ENCODE data around the gene KCTD13. TPM values are rescaled to one million over a fixed set of nuclear protein-coding genes. Genes with fewer than 3 reads are reported as not detected.

Gene KCTD13, protein sequence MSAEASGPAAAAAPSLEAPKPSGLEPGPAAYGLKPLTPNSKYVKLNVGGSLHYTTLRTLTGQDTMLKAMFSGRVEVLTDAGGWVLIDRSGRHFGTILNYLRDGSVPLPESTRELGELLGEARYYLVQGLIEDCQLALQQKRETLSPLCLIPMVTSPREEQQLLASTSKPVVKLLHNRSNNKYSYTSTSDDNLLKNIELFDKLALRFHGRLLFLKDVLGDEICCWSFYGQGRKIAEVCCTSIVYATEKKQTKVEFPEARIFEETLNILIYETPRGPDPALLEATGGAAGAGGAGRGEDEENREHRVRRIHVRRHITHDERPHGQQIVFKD
- total RNA-seq (2014; rRNA removed) (8.2 and 30.2 TPM in 2 replicates), Bru-seq, nascent RNA (percentile 71 among the genes with signal in this experiment), BruChase-seq, experiment 1, labeled RNA remaining after a 6-hour chase (percentile 81 among the genes with signal in this experiment), BruChase-seq, experiment 2, labeled RNA remaining after a 2-hour chase (percentile 85 among the genes with signal in this experiment)
- long read RNA-seq, transcript KCTD13-208 (6 exons, 2,528 nt), result major isoform, 16 of 42 reads
- long read RNA-seq, partial matches to known transcripts, result 4 of 42 reads
- long read RNA-seq, other reads (novel, unspliced or antisense), result 20 of 42 reads

GRCh38 chr16:29925781-29926710 is at the start of gene KCTD13:
TSS of gene KCTD13 (minus strand) at chr16:29926226. CDS start at chr16:29926033, 193 bp downstream.
- H3K27me3 ChIP-seq (ENCODE audit: low read length), result no peaks in the 10 kb centered on the region
- peak within 1 kb of the TSS; percentile 89 for H3K4me2 ChIP-seq (ENCODE audit: low read length)
- peak within 1 kb of the TSS; percentile 91 for H3K9ac ChIP-seq (ENCODE audit: low read length)
- intact Hi-C loops (cut with micrococcal nuclease), result loop anchor here (2.0 to 5.0 kb wide), 2 partner anchors 19 to 46 kb away; partner anchors contain the start of gene TAOK2
- H2AFZ ChIP-seq (ENCODE audit: low read length), result peak within 1 kb of the TSS; percentile 88
- POLR2A ChIA-PET (ENCODE audit: unreplicated experiment), result interaction anchor here (0.5 to 1.0 kb wide), 6 partner anchors 11 to 99 kb away, joined by 3 to 5 read pairs (median 3); partner anchors contain the start of genes SEZ6L2 and TAOK2
- peak within 1 kb of the TSS; percentile 62 for H3K27ac ChIP-seq (ENCODE audit: low read length)
- H3K4me3 ChIP-seq (ENCODE audit: low read length), result peak within 1 kb of the TSS; percentile 92
- CTCF ChIA-PET, result interaction anchor here (1.0 kb wide), 1 partner anchor 110 kb away, joined by 3 read pairs; the partner anchor contains the start of gene PAGR1
- H3K9me3 ChIP-seq (ENCODE audit: low read length), result no peaks in the 10 kb centered on the region
- TF ChIP-seq, protein P1, sequence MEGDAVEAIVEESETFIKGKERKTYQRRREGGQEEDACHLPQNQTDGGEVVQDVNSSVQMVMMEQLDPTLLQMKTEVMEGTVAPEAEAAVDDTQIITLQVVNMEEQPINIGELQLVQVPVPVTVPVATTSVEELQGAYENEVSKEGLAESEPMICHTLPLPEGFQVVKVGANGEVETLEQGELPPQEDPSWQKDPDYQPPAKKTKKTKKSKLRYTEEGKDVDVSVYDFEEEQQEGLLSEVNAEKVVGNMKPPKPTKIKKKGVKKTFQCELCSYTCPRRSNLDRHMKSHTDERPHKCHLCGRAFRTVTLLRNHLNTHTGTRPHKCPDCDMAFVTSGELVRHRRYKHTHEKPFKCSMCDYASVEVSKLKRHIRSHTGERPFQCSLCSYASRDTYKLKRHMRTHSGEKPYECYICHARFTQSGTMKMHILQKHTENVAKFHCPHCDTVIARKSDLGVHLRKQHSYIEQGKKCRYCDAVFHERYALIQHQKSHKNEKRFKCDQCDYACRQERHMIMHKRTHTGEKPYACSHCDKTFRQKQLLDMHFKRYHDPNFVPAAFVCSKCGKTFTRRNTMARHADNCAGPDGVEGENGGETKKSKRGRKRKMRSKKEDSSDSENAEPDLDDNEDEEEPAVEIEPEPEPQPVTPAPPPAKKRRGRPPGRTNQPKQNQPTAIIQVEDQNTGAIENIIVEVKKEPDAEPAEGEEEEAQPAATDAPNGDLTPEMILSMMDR (conservative IDR thresholded peaks at IDR 0.05; ENCODE audit: low read depth, low read length), result no peak
- no peak for TF ChIP-seq EZH2phosphoT487 (IDR thresholded peaks at IDR 0.05; ENCODE audit: borderline replicate concordance, low read length)
- TF ChIP-seq EZH2 (IDR thresholded peaks at IDR 0.05; ENCODE audit: low read length, unreplicated experiment), result no peak
- H3K79me2 ChIP-seq (ENCODE audit: low read length), result peaks cover 34% of the 10 kb centered on the region
- H3K36me3 ChIP-seq (ENCODE audit: low read depth, low read length), result no peaks in the 10 kb centered on the region
- peaks cover 15% of the 10 kb centered on the region; the same call in 1 of the 2 replicates for H3K4me1 ChIP-seq (ENCODE audit: insufficient read depth, low read length)
- DNase-seq (peak; percentile 84), ATAC-seq (peak; percentile 93)
- no peaks in the 10 kb centered on the region for H4K20me1 ChIP-seq (ENCODE audit: low read length)
- no peaks in the 10 kb centered on the region for H3F3A ChIP-seq (ENCODE audit: low read length, unreplicated experiment)
- TSS peak; percentile 89 for BruUV-seq (replicated peaks)
- H3K9me2 ChIP-seq (replicated peaks; ENCODE audit: low read length), result no peaks in the 10 kb centered on the region

- CTCF ChIA-PET, result no interaction called here
- H3F3A ChIP-seq (ENCODE audit: low read length, unreplicated experiment), result no peaks in the 10 kb centered on the region
- H3K36me3 ChIP-seq (ENCODE audit: low read depth, low read length), result peaks cover 22% of the 10 kb centered on the region
- no TSS peak for BruUV-seq (replicated peaks)
- POLR2A ChIA-PET (ENCODE audit: unreplicated experiment), result interaction anchor here (1.1 kb wide), 1 partner anchor 49 kb away, joined by 3 read pairs; the partner anchor contains the start of gene KCTD13
- H3K4me3 ChIP-seq (ENCODE audit: low read length), result peak overlapping the region; percentile 98
- H3K27ac ChIP-seq (ENCODE audit: low read length), result no peak overlapping the region
- DNase-seq, result no peak
- peaks cover 22% of the 10 kb centered on the region for H3K4me1 ChIP-seq (ENCODE audit: insufficient read depth, low read length)
- no peak for ATAC-seq
- no peaks in the 10 kb centered on the region for H3K9me3 ChIP-seq (ENCODE audit: low read length)
- peak overlapping the region; percentile 98 for H3K4me2 ChIP-seq (ENCODE audit: low read length)
- H3K79me2 ChIP-seq (ENCODE audit: low read length), result peaks cover 47% of the 10 kb centered on the region
- H3K9ac ChIP-seq (ENCODE audit: low read length), result peak overlapping the region; percentile 93; the same call in 1 of the 2 replicates
- peaks cover 26% of the 10 kb centered on the region for H4K20me1 ChIP-seq (ENCODE audit: low read length)
- no peaks in the 10 kb centered on the region for H3K9me2 ChIP-seq (replicated peaks; ENCODE audit: low read length)
- TF ChIP-seq EZH2phosphoT487 (IDR thresholded peaks at IDR 0.05; ENCODE audit: borderline replicate concordance, low read length), result no peak
- TF ChIP-seq, protein P1 (conservative IDR thresholded peaks at IDR 0.05; ENCODE audit: low read depth, low read length), result no peak
- no peak for TF ChIP-seq EZH2 (IDR thresholded peaks at IDR 0.05; ENCODE audit: low read length, unreplicated experiment)
- intact Hi-C loops (cut with micrococcal nuclease), result no loop called here
- no peaks in the 10 kb centered on the region for H3K27me3 ChIP-seq (ENCODE audit: low read length)
- no peak overlapping the region for H2AFZ ChIP-seq (ENCODE audit: low read length)
Observed at GRCh38 chr16:29975134-29975538, 49.1 kb upstream of the KCTD13 start.

Data from PC-3 (cell line).